Endothelial cell of hepatic sinusoid (primary cell): ENCODE measurements around the gene PCDHGA2.
"Not testable (repeated sequence)": the region's sequence is repeated elsewhere in the genome, so short reads cannot be mapped to it uniquely, and the experiment has no call there.

ENCODE experiments used
- in situ Hi-C: cut with HindIII; loops from 2 replicates; pipeline ENCODE4 v1.10.0; 2017; ENCODE audit warnings: low sequenced_read_pairs

PCDHGA2 gene

DNA sequence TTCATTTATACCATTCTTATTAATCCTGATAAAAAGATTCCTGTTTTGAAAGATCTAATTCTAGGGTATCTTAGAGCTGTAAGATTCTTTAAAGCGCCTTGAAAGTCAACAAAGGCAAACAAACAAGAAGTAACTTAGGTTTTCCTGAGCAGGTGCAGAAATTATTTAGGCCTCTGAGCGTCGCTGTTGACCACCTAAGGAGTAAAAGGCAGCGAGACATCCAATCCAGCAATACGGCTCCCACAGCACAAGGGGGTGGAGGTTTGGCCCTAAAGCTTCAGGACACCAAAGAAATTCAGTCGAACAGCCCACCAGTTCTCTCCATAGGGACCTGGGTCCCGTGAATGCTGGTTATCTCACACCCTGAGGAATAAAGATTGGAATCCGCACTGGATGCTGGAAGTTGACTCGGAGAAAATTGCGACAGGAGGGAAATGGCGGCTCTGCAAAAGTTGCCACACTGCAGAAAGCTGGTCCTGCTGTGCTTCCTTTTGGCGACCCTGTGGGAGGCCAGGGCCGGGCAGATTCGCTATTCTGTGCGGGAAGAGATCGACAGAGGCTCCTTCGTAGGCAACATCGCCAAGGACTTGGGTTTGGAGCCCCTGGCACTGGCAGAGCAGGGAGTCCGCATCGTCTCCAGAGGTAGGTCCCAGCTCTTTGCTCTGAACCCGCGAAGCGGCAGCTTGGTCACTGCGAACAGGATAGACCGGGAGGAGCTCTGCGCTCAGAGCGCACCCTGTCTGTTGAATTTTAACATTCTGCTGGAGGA lies at the start of gene PCDHGA2:
PCDHGA2 (plus strand) TSS at position 223 of the 769 bp plus-strand sequence.
- in situ Hi-C loops = loop anchor here (5.0 kb wide), 1 partner anchor 89 kb away; no protein-coding TSS in a partner anchor

DNA sequence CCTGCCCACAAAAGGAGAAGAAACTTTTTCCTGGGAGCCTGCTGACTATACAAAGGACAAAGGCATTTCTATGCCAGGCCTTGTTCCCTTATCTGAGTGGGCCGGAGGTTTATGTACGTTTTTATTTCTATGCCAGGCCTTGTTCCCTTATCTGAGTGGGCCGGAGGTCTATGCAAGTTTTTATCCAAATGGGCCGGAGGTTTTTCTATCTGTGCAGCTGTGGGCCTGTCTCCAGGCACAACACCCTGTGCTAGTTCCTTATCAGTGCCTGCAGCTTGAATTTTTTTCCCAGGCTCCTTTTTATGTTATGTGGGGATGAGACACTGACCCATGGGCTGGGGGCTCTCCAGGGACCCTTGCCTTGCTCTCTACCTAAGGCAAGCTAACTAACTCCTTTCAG lies 40.2 kb upstream of the PCDHGA2 start:
- in situ Hi-C loops = no loop called here

GRCh38 chr5:141303756-141304155 lies 34.8 kb upstream of the PCDHGA2 start, which contains the start of gene SLC25A2:
TSS of gene SLC25A2 (minus strand) at chr5:141304049. CDS start at chr5:141303865, 184 bp downstream.
- in situ Hi-C loops = no loop called here

- in situ Hi-C loops = no loop called here
Observed at GRCh38 chr5:141306630-141307029, 31.9 kb upstream of the PCDHGA2 start.

GRCh38 chr5:141313711-141314110 lies 24.8 kb upstream of the PCDHGA2 start:
- in situ Hi-C loops = no loop called here

DNA sequence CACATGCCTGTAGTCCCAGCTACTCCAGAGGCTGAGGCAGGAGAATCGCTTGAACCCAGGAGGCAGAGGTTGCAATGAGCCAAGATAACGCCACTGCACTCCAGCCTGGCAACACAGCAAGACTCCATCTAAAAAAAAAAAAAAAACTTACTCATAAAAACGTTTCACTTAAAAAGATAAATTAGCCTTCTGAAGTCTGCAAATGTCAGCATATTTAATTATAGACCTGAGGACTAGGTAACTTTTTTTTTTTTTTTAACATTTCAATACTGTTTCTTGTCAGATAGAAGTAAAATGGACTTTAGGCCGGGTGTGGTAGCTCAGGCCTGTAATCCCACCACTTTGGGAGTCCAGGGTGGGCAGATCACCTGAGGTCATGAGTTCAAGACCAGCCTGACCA lies 21.6 kb upstream of the PCDHGA2 start:
- in situ Hi-C loops = not testable (repeated sequence)

DNA sequence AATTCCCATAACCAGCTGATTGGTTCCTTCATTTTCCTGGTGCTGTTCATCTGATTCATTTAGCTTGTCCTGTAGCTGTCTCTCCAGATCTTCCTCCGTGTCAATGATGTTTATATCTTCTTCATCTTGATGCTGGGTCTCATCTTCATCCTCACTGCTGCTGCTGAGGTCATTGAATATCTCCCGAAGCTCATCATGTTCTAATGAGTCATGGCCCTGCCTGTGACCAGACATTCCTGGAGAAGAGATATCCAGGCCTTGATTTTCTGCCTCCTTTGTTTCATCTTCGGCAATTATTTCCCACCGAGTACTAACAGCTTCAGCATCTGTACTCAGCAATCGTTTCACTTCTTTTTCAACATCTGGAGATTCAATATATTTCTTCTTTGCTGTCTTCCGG lies 19.4 kb upstream of the PCDHGA2 start:
- in situ Hi-C loops = no loop called here

DNA sequence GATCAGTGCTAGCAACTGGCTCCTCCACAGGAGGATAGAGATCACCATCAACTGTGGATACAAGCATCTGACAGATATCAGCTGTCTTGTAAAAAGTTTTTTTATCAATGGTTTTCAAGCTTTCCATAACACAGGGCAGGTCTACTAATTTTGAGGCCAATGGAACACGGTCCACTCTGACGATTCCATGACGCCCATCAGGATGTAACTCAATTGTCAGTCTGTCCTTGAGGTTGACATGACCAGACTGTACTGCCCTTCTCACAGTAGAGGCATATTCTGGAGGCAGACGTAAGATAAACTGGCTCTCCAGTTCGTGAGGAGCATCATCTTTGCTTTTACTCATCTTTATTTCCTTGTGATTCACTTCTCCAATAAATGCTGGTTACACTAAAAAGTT lies 18.9 kb upstream of the PCDHGA2 start:
- in situ Hi-C loops = no loop called here

- in situ Hi-C loops = no loop called here
Observed at GRCh38 chr5:141320225-141321169, 18.1 kb upstream of the PCDHGA2 start, which contains the start of gene TAF7. TSS of gene TAF7 (minus strand) at chr5:141320784. CDS start at chr5:141320044, 740 bp downstream.

DNA sequence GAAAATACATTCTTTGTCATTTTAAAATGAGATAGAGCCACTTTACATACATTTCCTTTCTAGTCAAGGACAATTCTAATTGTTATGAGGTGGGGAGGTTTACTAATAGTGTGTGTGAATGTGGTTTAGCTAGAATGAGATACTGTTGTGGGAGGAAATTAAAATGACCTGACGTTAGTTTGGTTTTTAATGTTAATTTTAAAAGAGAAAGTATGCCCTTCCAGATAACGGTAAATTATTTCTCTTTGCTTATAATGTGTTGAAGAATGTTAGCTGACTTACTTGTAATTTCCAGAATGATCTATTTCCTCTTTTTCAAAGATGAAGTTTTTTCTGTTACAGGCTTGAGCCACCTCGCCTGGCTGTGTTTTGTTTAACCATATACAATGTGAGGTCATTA lies 16.3 kb upstream of the PCDHGA2 start:
- in situ Hi-C loops = no loop called here

- in situ Hi-C loops = loop anchor here (5.0 kb wide), 1 partner anchor 66 kb away; the partner anchor contains the start of gene PCDHGA8
Observed at GRCh38 chr5:141326088-141326854, 12.3 kb upstream of the PCDHGA2 start.

GRCh38 chr5:141328231-141328630 lies 10.3 kb upstream of the PCDHGA2 start:
- in situ Hi-C loops = loop anchor here (5.0 kb wide), 1 partner anchor 64 kb away; the partner anchor contains the start of gene PCDHGA8

DNA sequence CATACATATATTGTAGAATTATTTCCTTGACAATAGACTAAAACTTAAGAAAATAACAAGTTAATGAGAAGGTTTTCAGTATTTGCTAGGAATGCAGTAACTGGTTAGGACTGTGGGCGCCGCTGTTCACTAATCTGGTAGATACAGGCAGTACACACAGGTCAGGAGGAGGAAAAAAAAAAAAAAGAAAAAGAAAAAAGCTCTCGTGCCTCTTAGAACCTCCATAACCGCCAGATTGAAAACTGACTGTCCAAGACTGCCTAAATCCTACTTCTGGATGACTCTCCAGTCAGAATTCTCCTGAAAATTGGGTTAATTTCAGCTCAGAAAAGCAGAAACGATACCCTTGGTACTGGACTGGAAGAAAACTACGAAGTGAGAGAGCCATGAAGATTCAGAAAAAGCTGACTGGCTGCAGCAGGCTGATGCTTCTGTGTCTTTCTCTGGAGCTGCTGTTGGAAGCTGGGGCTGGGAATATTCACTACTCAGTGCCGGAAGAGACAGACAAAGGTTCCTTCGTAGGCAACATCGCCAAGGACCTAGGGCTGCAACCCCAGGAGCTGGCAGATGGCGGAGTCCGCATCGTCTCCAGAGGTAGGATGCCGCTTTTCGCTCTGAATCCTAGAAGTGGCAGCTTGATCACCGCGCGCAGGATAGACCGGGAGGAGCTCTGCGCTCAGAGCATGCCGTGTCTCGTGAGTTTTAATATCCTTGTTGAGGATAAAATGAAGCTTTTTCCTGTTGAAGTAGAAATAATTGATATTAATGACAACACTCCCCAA lies 8.1 kb upstream of the PCDHGA2 start, which contains the start of gene PCDHGA1:
PCDHGA1 (plus strand) TSS at position 216 of the 782 bp plus-strand sequence.
- in situ Hi-C loops = no loop called here

- in situ Hi-C loops = not testable (repeated sequence)
Observed at GRCh38 chr5:141332571-141332970, 6.0 kb upstream of the PCDHGA2 start.

GRCh38 chr5:141340781-141341354 lies 2.3 kb downstream of the PCDHGA2 start:
- in situ Hi-C loops = not testable (repeated sequence)

DNA sequence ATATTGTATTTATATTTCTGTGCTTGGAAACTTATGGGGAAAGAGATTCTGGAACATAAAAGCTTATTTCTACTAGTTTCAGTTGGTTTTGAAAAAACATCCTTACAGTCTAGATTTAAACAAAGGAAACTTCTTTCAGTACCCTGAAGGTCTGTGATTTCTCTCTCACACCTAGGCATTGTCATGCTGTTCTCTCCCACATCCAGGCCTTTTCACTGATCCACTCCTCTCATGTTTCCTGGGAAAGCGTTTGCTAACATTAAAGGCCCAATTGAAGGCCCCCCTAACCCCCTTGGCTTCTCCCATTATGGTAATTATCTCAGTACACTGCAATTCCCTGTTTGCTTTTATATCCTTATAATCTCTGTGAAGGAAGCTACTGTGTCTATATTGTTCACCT lies 4.2 kb downstream of the PCDHGA2 start:
- in situ Hi-C loops = no loop called here

- in situ Hi-C loops = no loop called here
Observed at GRCh38 chr5:141343242-141343952, 4.8 kb downstream of the PCDHGA2 start, which contains the start of gene PCDHGA3. TSS of gene PCDHGA3 (plus strand) at chr5:141343829. CDS start at chr5:141344034, 205 bp downstream.

DNA sequence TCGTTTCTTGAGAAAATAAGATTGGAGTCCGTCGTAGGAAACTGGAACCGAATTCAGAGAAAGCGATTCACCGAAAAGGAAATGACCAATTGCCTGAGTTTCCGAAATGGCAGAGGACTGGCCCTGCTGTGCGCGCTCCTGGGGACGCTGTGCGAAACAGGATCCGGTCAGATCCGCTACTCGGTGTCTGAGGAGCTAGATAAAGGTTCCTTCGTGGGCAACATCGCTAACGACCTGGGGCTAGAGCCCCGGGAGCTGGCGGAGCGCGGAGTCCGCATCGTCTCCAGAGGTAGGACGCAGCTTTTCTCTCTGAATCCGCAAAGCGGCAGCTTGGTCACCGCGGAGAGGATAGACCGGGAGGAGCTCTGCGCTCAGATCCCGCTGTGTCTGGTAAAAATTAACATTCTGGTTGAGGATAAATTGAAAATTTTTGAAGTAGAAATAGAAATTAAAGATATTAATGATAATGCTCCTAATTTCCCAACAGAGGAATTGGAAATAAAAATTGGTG lies 5.4 kb downstream of the PCDHGA2 start:
- in situ Hi-C loops = no loop called here
